ENCODE data around the gene ZBTB40.

The ZBTB40 gene

DNA sequence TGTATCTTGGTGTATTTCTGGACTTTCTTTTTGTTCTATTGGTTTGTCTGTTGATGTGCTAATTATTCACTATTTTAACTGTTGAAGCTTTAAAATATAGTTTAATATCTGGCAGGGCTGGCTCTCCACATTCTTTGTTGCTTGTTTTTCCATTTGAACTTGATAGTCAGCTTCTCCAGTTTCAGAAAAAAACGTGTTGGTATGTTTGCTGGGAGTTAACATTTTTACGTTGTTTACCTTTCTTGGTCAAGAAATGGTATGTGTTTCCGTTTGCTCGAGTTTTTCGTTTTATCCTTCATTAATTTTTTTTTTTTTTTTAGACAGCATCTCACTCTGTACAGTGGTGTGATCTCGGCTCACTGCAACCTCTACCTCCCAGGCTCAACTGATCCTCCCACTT, 16.9 kb upstream of the ZBTB40 start:
- DNase-seq (ENCODE audit: low read depth) = no peak

DNA sequence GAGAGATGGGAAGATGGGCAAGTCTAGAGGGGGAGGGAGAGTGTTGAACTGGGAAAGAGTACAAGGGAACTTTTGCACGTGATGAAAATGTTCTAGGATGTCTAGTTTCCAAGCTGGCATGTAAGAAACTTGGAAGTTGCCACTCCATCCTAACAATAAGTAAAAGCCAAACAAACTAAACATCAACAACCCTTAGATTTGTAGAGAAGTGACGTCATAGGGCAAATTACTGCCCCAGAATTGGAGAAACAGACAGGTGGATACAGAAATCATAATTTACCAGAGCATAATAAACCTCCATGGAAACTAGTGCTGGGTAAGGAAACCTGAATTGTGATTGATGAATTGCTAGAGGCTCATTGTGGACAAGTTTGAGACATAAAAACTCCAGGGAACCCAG, 14.7 kb upstream of the ZBTB40 start:
- DNase-seq (ENCODE audit: low read depth) = no peak

- no peak for DNase-seq (ENCODE audit: low read depth)
These were observed 14.1 kb upstream of the ZBTB40 start for GRCh38 chr1:22437573-22437972.

GRCh38 chr1:22440582-22440981, 11.1 kb upstream of the ZBTB40 start:
- no peak for DNase-seq (ENCODE audit: low read depth)

- no peak for DNase-seq (ENCODE audit: low read depth)
These were observed 9.3 kb upstream of the ZBTB40 start for GRCh38 chr1:22442212-22442894.

DNA sequence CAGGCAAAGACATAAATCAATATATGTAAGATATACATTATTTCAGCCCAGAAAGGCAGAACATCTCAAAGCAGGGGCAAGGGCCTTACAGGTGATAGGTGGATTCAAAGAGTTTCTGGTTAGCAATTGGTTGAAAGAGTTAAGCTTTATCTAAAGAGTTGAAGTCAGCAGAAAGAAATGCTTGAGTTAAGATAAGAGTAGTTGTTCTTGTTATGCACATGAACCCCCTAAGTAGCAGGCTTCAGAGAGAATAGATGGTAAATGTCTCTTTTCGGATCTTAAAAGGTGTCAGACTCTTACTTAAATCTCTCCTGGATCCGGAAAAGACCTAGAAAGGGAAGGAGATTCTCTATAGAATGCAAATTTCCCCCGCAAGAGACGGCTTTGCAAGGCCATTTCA, 8.3 kb upstream of the ZBTB40 start:
- no peak for DNase-seq (ENCODE audit: low read depth)

GRCh38 chr1:22444856-22445255, 6.8 kb upstream of the ZBTB40 start:
- DNase-seq (ENCODE audit: low read depth) = no peak

DNA sequence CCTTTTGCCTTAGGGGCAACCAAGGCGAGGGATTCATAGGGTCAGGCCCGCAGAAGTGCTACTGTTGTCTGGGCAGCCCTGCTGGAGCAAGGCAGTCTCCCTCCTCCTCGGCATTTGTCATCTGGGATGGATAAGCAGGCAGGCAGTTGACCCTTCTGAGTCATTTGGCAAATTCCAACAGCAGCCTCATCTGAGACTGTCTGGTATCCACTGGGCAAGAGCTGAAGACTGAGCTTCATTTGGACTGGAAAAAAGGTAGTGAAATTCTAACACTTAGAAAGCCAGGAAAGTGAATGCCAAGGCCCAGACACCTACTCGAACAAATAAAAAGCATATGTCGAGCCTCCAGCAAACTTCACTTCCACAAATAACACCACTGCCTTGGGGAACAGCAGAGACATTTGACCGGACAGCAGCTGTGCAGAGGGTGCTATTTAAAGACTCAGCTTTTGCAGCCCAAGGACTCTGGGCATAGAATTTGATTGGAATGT, 4.0 kb upstream of the ZBTB40 start:
- DNase-seq (ENCODE audit: low read depth) = no peak

- no peak for DNase-seq (ENCODE audit: low read depth)
These were observed 2.0 kb upstream of the ZBTB40 start for GRCh38 chr1:22449636-22450035.

GRCh38 chr1:22450351-22451021, 1.2 kb upstream of the ZBTB40 start:
- DNase-seq (ENCODE audit: low read depth) = no peak

- no peak for DNase-seq (ENCODE audit: low read depth)
These were observed 868 bp downstream of the ZBTB40 start for GRCh38 chr1:22452481-22452957.

- no peak for DNase-seq (ENCODE audit: low read depth)
These were observed 1.5 kb downstream of the ZBTB40 start for GRCh38 chr1:22453181-22453580.

GRCh38 chr1:22454476-22455056, 2.9 kb downstream of the ZBTB40 start:
- DNase-seq (ENCODE audit: low read depth) = no peak

DNA sequence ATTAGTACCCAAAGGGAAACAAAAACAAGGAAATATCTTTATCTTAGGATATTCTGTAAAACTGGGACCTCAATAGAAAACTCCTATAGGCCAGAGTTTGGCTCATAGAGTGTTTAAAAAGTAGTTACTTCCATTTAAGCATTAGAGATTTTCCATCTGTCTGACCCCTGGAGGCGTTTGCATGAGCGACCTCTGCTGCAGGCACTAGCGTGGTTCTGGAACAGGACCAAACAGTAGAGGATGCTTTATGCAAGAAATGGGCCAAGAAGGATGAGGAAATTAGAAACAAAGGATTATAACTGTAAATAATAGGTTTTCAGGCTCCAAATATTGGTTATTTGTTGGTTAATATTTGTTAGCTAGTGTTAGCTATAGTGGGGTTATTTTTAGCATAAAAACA, 5.7 kb downstream of the ZBTB40 start:
- no peak for DNase-seq (ENCODE audit: low read depth)

DNA sequence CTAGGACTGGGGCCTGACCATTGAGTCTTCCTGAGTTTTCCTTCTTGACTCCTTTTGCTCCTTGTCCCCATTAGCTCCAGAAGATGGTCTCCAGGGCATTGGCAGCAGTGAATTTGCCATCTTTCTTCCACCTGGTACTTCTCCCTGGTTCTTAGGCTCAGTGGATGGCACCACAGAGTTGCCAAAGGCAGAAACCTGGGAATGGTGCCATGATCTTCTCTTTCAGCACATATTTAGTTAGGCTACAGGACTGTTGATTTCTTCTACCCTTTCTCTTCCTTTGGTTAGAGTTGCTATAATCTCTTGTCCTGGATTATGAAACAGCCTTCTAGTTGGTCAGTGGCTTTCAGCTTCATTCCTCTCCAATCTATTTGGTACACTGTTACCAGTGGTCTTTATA, 6.2 kb downstream of the ZBTB40 start:
- DNase-seq (ENCODE audit: low read depth) = no peak

DNA sequence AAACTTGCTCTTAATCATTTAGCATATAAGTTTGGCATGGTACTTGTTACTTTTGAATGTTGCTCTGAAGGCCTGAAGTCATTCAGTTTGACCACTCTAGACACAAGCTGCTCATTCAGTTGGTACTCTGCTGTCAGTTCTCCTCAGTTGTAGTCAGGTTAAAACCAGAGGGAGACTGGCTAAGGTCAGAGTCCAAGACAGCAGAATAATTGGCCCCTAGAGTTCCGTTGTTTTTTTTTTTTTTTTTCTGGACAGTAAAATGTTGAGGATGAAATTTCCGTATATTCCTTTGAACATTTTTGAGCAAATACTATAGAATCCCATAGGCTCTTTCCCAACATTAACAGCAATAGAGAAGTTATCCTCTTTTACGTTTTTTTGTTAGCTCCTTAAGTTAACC, 9.4 kb downstream of the ZBTB40 start:
- no peak for DNase-seq (ENCODE audit: low read depth)

DNA sequence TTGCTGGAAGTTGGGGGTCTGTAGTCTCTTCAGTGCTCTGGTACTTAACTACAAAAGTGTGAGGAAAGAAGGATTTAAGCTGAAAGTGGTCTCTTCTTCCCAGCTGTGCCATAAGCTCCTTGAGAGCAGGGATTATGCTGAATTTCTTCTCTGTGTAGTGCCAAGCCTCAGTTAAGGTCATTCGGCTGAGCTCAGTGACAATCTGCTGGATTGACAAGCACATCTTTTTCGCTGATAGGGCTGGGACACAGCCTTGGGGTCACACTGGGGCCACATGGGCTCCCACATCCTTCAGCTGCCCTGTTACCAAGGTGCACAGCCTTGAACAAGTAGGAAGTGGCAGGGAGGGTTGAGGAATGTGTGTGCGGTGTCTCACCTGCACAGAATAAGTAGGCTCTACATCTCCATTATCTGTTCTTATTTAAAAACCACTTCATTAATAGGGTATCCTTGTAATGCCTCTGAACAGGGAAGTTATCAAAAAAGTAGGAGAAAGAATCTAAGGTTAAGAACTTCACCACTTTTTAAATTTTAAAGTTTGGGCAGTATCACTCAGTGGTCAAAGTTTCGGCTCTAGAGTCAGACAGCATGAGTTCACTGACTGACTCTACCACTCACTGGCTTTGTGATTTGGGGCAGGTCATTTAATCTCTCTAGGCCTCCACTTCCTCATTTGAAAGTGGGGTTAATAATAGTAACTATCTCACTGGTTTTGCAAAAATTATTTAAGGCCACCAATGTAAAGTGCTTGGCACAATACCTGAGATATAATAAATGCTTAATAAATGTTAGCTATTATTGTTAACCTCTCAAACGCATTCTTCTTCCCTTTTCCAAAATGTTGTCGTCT, 10.3 kb downstream of the ZBTB40 start:
- DNase-seq (ENCODE audit: low read depth) = no peak

GRCh38 chr1:22462928-22463327, 11.3 kb downstream of the ZBTB40 start:
- DNase-seq (ENCODE audit: low read depth) = no peak

GRCh38 chr1:22465015-22465565, 13.4 kb downstream of the ZBTB40 start:
- DNase-seq (ENCODE audit: low read depth) = no peak

- no peak for DNase-seq (ENCODE audit: low read depth)
These were observed 14.0 kb downstream of the ZBTB40 start for GRCh38 chr1:22465671-22466070.

DNA sequence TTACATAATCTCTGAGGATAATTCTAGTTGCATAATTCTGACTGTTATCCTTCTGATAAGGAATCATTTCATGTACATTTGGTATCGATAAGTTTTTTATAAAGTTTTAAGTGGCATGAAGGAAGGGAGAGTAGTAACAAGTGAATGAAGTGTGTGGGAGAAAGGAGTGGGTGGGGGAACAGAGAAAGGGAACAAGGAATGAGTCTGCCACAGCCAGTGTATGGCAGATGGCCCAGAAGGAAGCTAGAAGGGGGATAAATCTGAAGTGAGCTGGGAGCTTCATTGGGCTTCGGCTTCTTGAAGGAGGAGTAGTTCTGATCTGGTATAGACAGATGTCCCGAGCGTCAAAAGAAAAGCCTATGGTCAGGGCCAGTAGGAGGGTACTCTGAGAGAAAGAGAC, 18.6 kb downstream of the ZBTB40 start:
- DNase-seq (ENCODE audit: low read depth) = no peak

DNA sequence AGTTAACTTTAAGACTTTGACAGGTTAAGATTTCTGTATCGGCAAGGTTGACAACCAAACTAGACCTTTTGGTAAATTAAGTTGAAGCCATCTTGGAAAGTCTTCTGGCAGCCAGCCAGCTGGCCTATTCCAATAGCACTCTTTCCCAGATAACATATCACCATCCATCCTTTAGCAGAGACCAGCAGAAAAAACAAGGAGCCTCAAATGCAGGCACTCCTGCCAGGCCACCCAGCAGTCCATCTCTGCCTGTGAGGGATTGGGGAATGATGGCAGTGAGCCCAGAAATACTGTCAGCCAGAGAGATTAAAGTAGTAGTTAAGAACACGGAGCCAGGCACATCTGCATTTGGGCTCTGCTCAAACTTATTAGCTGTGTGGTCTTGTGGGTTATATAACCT, 19.4 kb downstream of the ZBTB40 start:
- DNase-seq (ENCODE audit: low read depth) = no peak

Data from activated T-helper 1 cell treated with Interleukin-2 at 50 U/mL for 16 hours (primary cell).